Ectodermal cell (in vitro differentiated cells): ENCODE results near the gene PPIF.

Experiments
- H3K27ac ChIP-seq: 2 replicates; pipeline ENCODE4 v1.7.0; 2013; ENCODE audit warnings: mild to moderate bottlenecking, low read depth, low read length; ENCODE audit not compliant: insufficient read depth, poor library complexity, severe bottlenecking
- H3K27me3 ChIP-seq: 2 replicates; pipeline ENCODE4 v1.7.0; 2013; ENCODE audit warnings: mild to moderate bottlenecking, low read length; ENCODE audit not compliant: insufficient read depth, control insufficient read depth, poor library complexity, severe bottlenecking
- H3K36me3 ChIP-seq: one replicate; pipeline ENCODE4 v1.7.0; 2013; ENCODE audit warnings: low read length; ENCODE audit not compliant: control insufficient read depth, insufficient read depth
- H3K4me1 ChIP-seq: one replicate; pipeline ENCODE4 v1.7.0; 2013; ENCODE audit warnings: low read length; ENCODE audit not compliant: control insufficient read depth, insufficient read depth
- H3K4me3 ChIP-seq: 2 replicates; pipeline ENCODE4 v1.7.0; 2013; ENCODE audit warnings: low read depth, low read length, control low read depth; ENCODE audit not compliant: insufficient read depth
- H3K9me3 ChIP-seq: 2 replicates; pipeline ENCODE4 v1.7.0; 2013; ENCODE audit warnings: mild to moderate bottlenecking, low read length, moderate library complexity; ENCODE audit not compliant: control insufficient read depth
- WGBS, 2 experiments: methylation state at CpG; one replicate each; pipeline ENCODE4 v1.1.7; 2013; ENCODE audit warnings: missing lambda C conversion rate in 2 of 2; 5-methylcytosine and 5-hydroxymethylcytosine counted together

The PPIF gene

GRCh38 chr10:79387466-79387973 is 40.3 kb downstream of the PPIF start:
- H3K36me3 ChIP-seq: no peaks in the 10 kb centered on the region
- peaks cover 1% of the 10 kb centered on the region for H3K4me1 ChIP-seq
- H3K9me3 ChIP-seq: no peaks in the 10 kb centered on the region
- H3K4me3 ChIP-seq: no peak overlapping the region
- no peaks in the 10 kb centered on the region for H3K27me3 ChIP-seq
- WGBS, 2 experiments: 91 to 95% methylated on average over 5 of the region's 5 CpGs
- H3K27ac ChIP-seq: no peak overlapping the region

- no peaks in the 10 kb centered on the region for H3K9me3 ChIP-seq
- no peaks in the 10 kb centered on the region for H3K27me3 ChIP-seq
- no peaks in the 10 kb centered on the region for H3K4me1 ChIP-seq
- WGBS, 2 experiments: 82 to 90% methylated on average over 10 to 11 of the region's 11 CpGs
- H3K4me3 ChIP-seq: no peak overlapping the region
- H3K27ac ChIP-seq: no peak overlapping the region
- no peaks in the 10 kb centered on the region for H3K36me3 ChIP-seq
These were observed 40.9 kb downstream of the PPIF start for GRCh38 chr10:79387974-79388850.

GRCh38 chr10:79390057-79390456 is 42.8 kb downstream of the PPIF start:
- Histone ChIP-seq H3K36me3 (no peaks in the 10 kb centered on the region), H3K4me3 (no peak overlapping the region), H3K27me3 (no peaks in the 10 kb centered on the region), H3K27ac (no peak overlapping the region), H3K4me1 (no peaks in the 10 kb centered on the region), H3K9me3 (no peaks in the 10 kb centered on the region)
- WGBS, 2 experiments: 93 to 100% methylated on average over 2 of the region's 2 CpGs

DNA sequence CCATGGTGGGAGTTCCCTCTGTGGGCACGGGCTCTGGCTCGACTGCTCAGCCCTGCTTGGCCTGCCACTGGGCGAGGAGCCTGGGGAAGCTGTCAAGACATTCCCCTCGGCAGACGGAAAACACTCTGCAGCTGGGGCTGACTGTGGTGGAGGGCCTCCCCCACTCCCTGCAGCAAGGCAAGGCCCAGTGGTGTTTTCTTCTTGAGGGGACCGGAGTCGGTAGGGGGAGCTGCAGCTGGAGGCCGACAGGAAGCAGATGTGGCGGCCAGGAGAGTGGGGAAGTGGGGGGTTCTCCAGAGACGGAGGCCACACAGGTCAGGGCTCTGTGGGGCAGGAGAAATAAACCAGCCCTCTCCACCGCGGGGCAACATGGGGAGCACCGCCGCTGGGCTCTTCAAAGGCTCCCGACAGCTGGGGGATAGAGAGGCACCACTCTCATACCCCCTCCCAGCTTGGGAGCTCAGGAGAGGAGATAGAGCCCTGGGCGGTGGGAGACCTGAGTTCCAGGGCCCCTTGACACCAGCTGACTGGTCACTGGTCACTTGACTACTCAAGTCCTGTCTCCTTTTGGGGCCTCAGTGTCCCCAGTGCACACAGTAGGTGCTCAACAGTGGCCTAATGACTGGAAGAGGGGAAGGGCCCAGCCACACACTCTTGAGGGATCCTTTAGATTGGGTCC is 43.4 kb downstream of the PPIF start:
- Histone ChIP-seq H3K27me3 (no peaks in the 10 kb centered on the region), H3K9me3 (no peaks in the 10 kb centered on the region), H3K27ac (no peak overlapping the region), H3K4me3 (no peak overlapping the region), H3K36me3 (no peaks in the 10 kb centered on the region), H3K4me1 (no peaks in the 10 kb centered on the region)
- 84 to 87% methylated on average over 16 of the region's 16 CpGs for WGBS, 2 experiments

DNA sequence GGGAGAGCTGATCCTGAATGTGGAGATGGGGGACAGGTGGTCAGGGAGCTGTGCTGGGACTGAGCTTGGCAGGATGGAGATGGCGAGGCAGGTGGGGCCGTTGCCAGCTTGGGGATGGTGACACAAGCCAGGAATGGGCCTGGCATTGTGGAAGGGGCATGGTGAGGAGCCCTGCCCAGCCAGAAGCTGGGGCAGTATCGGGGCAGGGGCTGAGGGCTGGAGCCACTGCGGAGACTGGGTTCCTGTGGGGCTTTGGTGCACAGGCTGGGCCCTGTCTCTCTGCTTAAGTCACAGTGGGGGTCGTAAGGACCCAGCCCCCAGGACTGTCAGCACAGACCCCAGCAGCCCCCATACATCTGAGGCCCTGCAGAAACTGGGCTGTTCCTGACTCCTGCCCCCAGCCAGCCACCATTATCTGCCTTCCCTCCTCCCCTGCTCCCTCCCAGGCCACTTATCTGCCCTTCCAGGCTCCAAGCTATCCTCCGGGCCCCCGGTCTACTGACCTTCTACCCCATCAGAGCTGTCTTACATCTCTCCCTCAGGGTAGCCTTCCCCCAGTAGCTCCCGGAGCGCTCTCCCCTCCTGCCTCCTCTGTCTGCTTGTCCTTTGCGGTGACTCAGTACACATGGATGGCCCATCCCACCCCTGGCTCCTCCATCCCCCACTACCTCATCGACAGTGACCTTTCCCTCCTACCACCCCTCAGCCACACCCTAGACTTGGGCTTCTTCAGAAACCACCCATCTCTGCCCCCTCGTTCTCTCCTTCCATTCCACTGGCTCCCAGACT is 44.2 kb downstream of the PPIF start:
- Histone ChIP-seq H3K4me3 (no peak overlapping the region), H3K4me1 (no peaks in the 10 kb centered on the region), H3K9me3 (no peaks in the 10 kb centered on the region), H3K27ac (no peak overlapping the region), H3K27me3 (no peaks in the 10 kb centered on the region), H3K36me3 (no peaks in the 10 kb centered on the region)
- WGBS, 2 experiments: 89 to 91% methylated on average over 12 of the region's 12 CpGs

DNA sequence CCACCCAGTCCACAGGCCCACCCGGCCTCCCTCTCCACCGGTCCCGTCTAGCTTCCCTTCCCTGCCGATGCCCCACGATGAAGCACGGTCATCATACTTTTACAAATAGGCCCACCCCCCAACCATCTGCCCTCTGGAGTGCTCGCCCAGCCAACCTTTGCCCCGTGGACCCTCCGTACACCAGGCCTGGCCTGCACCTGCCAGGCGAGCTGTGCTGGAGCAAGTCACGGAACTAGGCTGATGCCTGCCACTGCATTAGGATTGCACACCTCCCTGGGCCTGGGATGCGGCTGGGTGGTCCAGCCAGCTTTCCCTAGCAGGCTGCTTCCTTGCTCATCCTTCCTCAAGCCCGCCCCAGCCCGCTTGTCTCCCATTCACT is 44.7 kb downstream of the PPIF start:
- 86 to 87% methylated on average over 14 of the region's 14 CpGs for WGBS, 2 experiments
- H3K27me3 ChIP-seq: no peaks in the 10 kb centered on the region
- H3K36me3 ChIP-seq: no peaks in the 10 kb centered on the region
- H3K9me3 ChIP-seq: no peaks in the 10 kb centered on the region
- no peak overlapping the region for H3K4me3 ChIP-seq
- H3K4me1 ChIP-seq: no peaks in the 10 kb centered on the region
- H3K27ac ChIP-seq: no peak overlapping the region

- Histone ChIP-seq H3K27me3 (no peaks in the 10 kb centered on the region), H3K4me3 (no peak overlapping the region), H3K36me3 (no peaks in the 10 kb centered on the region), H3K4me1 (no peaks in the 10 kb centered on the region), H3K9me3 (no peaks in the 10 kb centered on the region), H3K27ac (no peak overlapping the region)
- WGBS, 2 experiments: 77 to 78% methylated on average over 6 of the region's 6 CpGs
These were observed 45.4 kb downstream of the PPIF start for GRCh38 chr10:79392506-79393176.

DNA sequence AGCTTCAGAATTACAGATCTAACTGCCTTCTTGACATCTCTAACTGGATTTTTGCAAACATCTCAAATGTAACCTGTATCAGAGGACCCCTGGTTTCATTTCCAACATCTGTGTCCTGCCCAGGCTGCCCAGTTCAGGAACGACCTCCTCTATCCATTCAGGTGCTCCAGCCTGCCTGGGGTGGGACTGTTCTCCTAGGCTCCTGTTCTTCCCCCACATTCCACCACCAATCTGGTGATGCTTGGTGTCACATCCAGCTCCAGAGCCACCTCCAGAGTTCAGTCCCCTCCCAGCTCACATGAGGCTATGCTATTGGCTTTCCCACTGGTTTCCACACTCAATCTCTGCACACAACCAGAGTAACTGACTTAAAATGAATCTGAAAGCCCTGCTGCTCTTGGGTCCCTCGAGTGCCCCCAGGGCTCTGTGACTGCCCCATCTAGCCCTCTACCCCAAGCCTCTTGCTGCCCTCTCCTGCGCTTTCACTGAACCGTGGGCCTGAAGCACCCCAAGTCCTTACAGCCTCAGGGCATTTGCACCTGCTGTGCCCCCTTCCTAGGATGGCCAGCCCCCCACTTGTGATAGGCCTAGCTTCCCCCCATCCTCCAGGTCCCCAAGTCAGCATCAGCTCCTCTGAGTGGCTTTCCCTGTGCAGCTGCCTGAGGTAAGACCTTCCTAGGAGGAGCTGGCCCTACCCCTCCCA is 46.1 kb downstream of the PPIF start:
- no peaks in the 10 kb centered on the region for H3K36me3 ChIP-seq

DNA sequence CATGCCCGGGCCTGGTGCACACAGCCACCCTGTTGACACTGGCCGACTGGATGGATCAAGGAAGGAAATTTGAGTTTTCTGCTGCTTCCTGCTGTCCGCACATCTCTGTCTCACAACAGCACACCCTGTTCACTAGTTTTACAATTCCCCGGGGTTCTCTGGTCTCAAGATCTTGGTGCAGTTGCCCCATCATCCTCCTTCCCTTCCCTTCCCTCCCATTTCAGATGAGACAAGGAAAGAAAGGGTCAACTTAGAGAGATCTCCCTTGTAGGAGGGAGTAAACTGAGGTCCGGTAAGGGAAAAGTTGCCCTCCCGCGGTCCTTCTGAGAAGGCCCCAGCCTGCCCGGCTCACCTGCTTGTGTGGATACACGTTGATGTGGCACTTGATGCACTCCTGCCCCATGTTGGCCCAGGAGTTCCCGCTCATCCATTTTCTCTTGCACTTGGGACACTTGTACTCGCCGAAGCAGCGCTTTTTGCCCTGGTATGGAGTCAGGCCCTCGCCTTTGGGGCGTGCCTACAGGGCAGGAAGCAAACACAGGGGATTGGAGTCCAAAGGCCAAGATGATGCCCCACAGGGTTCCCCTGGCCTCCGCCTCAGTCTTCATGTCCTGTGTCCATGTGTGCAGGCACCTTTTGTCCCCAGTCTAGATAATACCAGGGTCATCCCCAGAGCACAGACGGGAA is 46.8 kb downstream of the PPIF start:
- WGBS, 2 experiments: 94% methylated on average over 17 of the region's 17 CpGs
- Histone ChIP-seq H3K27me3 (no peaks in the 10 kb centered on the region), H3K4me3 (no peak overlapping the region), H3K9me3 (no peaks in the 10 kb centered on the region), H3K36me3 (no peaks in the 10 kb centered on the region), H3K4me1 (peaks cover 5% of the 10 kb centered on the region), H3K27ac (no peak overlapping the region)

More for the DNA sequence above, 46.1 kb downstream of the PPIF start:
- WGBS, 2 experiments: 93 to 95% methylated on average over 4 of the region's 4 CpGs
- Histone ChIP-seq H3K27me3 (no peaks in the 10 kb centered on the region), H3K27ac (no peak overlapping the region), H3K4me3 (no peak overlapping the region), H3K4me1 (no peaks in the 10 kb centered on the region), H3K9me3 (no peaks in the 10 kb centered on the region)
